Hematopoietic multipotent progenitor cell treated with erythropoietin and hydrocortisone succinate and interleukin-3 and kit ligand, for 8 days (in vitro differentiated cells): ENCODE results near the gene SLC2A13.
"Not testable (repeated sequence)": the region's sequence is repeated elsewhere in the genome, so short reads cannot be mapped to it uniquely, and the experiment has no call there.

ENCODE experiments used
- DNase-seq: peaks from one replicate; pipeline ENCODE4 v3.0.0-alpha.2; 2015

The SLC2A13 gene

DNA sequence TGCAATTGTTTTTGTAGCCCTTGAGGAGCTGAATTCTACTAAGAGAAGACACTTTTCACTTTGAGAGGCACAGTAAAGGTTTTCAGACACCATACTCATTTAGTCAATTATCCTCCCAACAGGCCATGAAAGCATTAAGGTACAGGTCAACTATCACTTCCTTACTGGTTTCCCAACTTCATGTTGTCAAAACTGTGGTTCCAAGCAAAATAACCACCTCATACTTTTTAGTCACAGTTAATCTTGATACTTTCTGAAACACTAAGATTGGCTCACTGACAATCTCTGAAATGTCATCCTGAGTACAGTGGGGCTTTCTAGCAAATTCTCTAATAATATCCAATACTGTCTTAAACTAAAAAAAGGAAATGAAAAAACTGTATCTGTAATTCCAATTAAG lies 71.7 kb downstream of the SLC2A13 start:
- no peak for DNase-seq

- no peak for DNase-seq
Observed at GRCh38 chr12:40033242-40033630, 72.6 kb downstream of the SLC2A13 start.

- no peak for DNase-seq
Observed at GRCh38 chr12:40032433-40033241, 73.2 kb downstream of the SLC2A13 start.

GRCh38 chr12:40031965-40032364 lies 73.9 kb downstream of the SLC2A13 start:
- no peak for DNase-seq

- DNase-seq: not testable (repeated sequence)
Observed at GRCh38 chr12:40030970-40031369, 74.9 kb downstream of the SLC2A13 start.

GRCh38 chr12:40028296-40028695 lies 77.6 kb downstream of the SLC2A13 start:
- DNase-seq: no peak

GRCh38 chr12:40022850-40023249 lies 83.0 kb downstream of the SLC2A13 start:
- DNase-seq: no peak

- DNase-seq: no peak
Observed at GRCh38 chr12:40020261-40020691, 85.6 kb downstream of the SLC2A13 start.

DNA sequence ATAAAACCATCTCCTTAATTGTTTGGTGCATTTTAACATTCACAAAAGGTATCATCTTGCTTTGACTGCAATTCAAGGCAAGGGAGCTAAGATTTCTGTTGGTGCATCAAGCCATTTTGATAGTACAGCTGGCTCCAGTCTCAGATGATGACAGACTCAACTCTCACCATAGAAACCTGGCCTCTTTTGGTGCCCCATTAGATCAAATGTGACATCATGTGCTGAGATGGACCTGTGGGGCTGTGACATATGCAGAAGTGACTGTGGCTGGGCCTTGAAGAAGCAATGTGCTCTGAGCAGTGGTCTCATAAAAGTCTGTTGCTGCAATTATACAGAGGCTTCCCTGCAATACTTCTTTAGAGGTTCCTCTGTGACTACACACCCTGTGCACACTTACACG lies 88.4 kb downstream of the SLC2A13 start:
- DNase-seq: no peak

DNA sequence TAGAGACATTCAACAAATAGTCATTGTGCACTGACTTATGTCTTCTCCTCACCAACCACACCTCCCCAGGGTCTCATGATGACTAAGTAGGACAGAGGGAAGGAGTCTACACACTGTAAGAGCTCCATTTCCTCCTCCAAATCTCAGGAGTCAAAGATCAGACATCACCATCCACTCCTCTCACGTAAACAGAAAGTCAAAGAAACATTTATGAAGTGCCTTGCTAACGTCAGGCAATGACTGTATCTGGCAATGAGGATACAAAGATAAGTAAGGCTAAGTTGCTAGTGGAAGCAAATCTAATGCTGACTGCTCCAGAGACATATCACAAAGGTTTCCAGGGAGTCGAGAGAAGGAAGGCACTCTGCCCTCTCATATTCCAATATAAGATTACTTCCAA lies 88.9 kb downstream of the SLC2A13 start:
- no peak for DNase-seq

DNA sequence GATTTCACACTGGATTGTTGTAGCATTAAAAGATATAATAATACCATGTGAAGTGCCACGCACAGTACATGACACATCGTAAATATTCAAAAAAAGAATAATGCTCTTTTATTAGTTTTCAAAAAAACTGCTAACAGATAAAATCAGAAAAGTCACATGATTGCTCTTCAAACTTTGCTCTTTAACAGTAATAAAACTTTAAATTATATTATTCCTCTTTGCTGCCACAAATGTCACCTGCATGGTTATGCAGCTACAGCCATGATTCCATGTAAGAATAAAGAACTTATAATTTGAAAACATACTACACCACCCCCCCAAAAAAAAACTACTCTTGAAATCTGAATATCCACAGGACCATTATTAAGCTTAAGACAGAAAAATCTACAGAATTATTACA lies 90.0 kb downstream of the SLC2A13 start:
- no peak for DNase-seq

- no peak for DNase-seq
Observed at GRCh38 chr12:40015345-40015744, 90.5 kb downstream of the SLC2A13 start.

- no peak for DNase-seq
Observed at GRCh38 chr12:40013847-40014246, 92.0 kb downstream of the SLC2A13 start.

GRCh38 chr12:40013292-40013691 lies 92.6 kb downstream of the SLC2A13 start:
- DNase-seq: no peak

DNA sequence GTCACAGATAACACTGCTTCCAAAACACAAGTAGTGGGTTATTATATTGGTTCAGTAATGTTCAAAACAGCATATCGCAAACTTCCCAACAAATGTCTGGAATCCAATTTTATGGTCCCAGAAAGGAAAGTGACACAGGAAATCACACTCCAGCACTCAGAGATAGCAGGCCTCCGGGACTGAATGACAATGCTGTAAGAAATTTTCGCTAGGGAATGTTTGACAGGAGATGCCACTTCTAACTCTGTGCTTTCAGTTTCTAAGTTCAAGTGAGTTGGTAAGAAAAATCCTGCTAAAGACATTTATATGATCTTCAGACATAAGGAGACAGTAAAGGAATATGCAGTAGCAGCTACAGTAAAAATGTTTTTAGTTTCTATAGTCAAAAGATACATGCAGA lies 93.2 kb downstream of the SLC2A13 start:
- no peak for DNase-seq

DNA sequence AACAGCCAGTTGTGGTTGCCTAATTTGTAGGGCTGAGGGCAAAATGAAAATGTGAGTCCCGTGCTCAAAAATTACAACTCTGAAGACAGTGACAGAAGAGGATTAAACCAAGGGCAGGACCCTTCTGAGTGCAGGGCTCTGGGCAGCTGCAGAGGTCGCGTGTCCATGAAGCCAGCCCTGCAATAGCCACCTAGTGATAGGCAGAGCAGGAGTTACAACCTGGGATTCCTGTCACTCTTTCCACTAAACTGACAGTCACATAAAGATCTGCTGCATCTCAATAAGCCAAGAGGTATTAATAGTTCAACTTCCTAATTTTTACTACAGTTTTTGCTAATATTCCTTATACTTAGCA lies 94.1 kb downstream of the SLC2A13 start:
- DNase-seq: no peak

DNA sequence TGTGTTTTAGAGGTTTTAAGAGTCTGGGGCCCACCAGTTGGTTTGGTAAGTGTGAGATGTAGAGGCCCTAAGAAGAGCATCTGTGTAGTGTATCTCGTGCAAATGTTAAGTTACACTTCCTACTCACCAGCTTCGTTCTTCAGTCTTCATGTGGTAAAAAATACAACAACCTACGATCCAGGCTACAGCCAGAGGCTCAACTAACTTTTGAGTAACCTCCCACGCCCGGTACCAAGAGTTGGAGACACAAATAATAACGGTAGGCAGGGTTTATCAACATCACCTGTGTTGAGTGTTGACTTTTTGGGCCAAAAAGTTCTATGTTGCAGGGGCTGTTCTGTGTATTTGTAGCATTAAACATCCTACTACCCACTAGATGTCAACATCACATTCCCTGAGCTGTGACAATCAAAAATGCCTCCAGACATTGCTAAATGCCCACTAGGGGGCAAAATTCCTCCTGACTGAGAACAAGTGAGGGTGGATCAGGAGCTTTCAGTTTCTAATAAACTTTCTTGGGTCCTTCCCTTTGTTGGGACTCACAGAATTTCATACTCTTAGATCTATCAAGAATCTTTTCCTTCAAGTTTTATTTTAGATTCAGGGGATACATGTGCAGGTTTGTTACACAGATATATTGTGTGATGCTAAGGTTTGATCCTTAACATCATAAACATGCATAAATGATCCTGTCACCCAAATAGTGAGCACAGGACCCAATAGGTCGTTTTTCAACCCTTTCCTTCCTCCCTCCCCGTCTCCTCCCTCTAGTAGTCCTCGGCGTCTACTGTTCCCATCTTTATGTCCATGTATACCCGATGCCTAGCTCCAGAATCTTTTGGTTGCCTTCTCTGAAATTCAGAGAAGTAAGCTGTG lies 94.7 kb downstream of the SLC2A13 start:
- DNase-seq: peak; percentile 84

- DNase-seq: no peak
Observed at GRCh38 chr12:40002178-40003169, 103.4 kb downstream of the SLC2A13 start.

- no peak for DNase-seq
Observed at GRCh38 chr12:40001406-40001805, 104.5 kb downstream of the SLC2A13 start.

GRCh38 chr12:40000884-40001283 lies 105.0 kb downstream of the SLC2A13 start:
- no peak for DNase-seq

DNA sequence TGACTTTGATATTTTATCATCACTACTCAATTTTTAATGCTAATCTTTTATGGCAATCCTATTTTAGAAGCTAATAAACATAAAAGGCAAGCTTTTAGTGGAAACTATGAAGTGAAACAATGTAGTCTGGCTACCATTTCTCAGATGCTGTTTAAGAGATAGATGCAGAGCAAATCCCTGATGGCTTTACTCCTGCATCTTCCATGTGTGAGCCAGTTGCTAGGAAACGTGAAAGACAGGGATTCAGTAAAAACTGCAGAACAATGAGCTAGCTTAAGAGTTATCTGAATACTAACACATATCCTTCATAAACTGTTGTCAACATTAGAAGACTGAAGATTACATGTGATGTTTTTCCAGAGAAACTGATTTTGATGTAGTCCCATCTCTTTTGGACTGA lies 112.6 kb downstream of the SLC2A13 start:
- DNase-seq: no peak

DNA sequence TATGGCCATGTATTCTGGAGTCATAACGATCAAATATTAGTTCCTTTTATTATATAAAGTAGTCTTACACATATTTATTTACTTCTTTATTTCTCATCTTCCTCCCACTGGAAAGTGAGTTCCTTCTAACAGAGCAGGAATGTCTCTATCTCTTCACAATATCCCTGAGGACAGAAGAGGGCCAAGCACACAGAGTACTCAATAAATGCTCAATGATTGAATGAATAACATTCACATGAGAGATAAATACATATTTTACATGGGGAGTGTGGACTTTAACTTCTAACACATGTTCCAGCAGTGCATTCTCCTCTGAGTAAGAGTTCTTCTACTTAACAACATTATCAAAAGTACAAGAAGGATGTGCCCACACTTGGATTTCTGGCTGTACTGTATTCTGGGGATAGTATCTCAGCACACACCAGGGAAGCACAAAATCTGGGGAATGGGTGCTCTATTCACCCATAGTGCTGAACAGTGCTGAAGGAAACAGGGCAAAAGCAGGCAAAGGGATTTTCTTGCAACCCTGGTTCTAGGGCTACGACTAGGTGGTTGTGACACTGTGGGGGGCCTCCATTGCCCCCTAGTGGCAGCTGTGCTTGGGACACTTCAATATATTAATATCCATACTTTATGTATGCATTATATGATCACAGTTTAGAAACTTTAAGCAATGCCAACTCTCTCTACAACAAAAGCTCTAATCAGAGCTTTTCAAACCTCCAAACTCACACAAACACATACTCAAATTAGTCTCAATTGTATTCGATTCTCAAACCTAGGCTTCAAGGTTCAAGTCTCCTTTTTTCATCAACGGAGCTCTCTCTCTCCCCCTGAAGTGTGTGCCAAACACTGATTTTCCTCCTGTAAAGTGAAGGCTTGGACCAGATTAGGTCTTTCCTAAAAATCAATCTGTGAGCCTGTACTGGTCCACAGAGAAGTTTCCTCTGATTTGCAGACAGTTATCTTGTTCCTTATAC lies 115.5 kb downstream of the SLC2A13 start:
- peak; percentile 49 for DNase-seq
